Activated CD4-positive, alpha-beta T cell treated with anti-CD3 and anti-CD28 coated beads, Interleukin-2, amount 10 ng/mL, durations not matched to agents 24 days and 14 days (primary cell): ENCODE measurements around the gene ZBTB48. TPM values are rescaled to one million over a fixed set of nuclear protein-coding genes. Genes with fewer than 3 reads are reported as not detected.

Experiments used
- DNase-seq: peaks from one replicate; pipeline ENCODE4 v3.0.0; 2022
- H3K27ac Mint-ChIP-seq: one replicate; pipeline ENCODE4 v1.8.0; 2022; ENCODE audit warnings: mild to moderate bottlenecking, mixed read lengths
- H3K27me3 Mint-ChIP-seq: one replicate; pipeline ENCODE4 v1.8.0; 2022; ENCODE audit warnings: mixed read lengths
- H3K36me3 Mint-ChIP-seq: one replicate; pipeline ENCODE4 v1.8.0; 2022; ENCODE audit warnings: low read depth, mild to moderate bottlenecking, mixed read lengths
- H3K4me1 Mint-ChIP-seq: one replicate; pipeline ENCODE4 v1.8.0; 2021; ENCODE audit warnings: mixed read lengths
- H3K4me3 Mint-ChIP-seq: one replicate; pipeline ENCODE4 v1.8.0; 2022; ENCODE audit warnings: mild to moderate bottlenecking, moderate library complexity, mixed read lengths
- H3K9me3 Mint-ChIP-seq: one replicate; pipeline ENCODE4 v1.8.0; 2021; ENCODE audit warnings: mixed read lengths
- intact Hi-C: fragments of 100-400 bp; cut with micrococcal nuclease; formaldehyde crosslinking; loops from one replicate; pipeline ENCODE4 v1.15.1; 2023
- total RNA-seq: library from RNA; stranded (reverse); gene quantifications from 2 replicates; pipeline ENCODE4 v1.2.3, GENCODE V29; 2022

Gene ZBTB48
- total RNA-seq, 1 donor from 2014 or later: 32.9 TPM

DNA sequence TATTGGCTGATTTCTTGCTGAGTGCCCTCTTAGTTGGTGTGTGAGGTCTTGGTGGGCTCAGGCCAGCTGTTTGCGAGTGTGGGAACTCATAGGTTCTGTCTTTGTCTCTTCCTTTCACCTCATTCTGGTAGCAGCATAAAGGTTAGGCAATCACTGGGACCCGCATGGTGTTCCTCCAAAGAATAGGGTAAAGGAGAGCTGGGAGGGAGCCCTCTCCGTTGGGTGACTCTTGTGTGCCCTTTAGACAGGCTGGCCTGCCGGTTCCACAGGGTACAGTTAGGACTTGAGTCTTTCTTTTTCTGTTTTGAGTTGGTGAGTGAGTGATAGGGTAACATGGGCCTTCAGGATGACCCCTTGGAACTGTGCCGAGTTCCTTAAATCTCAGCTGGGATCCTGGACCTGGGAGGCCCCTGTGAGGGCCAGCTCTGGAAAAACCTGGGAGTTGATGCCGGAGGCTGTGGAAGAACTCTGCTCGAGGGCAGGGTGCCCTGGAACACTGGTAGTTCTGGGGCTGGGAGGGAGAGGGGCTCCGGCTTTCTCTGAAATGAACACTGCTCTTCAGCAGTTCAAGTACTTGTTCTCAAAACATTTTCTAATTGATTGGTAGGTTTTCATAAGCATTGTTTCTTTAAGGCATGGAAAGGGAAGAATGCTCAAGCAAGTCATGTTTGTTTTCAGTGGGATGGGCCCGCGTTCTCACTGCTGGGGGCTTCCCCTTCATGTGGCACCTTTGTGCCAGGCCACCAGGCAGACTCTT is 42.8 kb downstream of the ZBTB48 start:
- peaks cover 43% of the 10 kb centered on the region for H3K36me3 Mint-ChIP-seq
- H3K9me3 Mint-ChIP-seq: no peaks in the 10 kb centered on the region
- no peak overlapping the region for H3K4me3 Mint-ChIP-seq
- intact Hi-C loops: no loop called here
- no peak for DNase-seq
- peaks cover 23% of the 10 kb centered on the region for H3K4me1 Mint-ChIP-seq
- H3K27ac Mint-ChIP-seq: no peak overlapping the region
- H3K27me3 Mint-ChIP-seq: no peaks in the 10 kb centered on the region

DNA sequence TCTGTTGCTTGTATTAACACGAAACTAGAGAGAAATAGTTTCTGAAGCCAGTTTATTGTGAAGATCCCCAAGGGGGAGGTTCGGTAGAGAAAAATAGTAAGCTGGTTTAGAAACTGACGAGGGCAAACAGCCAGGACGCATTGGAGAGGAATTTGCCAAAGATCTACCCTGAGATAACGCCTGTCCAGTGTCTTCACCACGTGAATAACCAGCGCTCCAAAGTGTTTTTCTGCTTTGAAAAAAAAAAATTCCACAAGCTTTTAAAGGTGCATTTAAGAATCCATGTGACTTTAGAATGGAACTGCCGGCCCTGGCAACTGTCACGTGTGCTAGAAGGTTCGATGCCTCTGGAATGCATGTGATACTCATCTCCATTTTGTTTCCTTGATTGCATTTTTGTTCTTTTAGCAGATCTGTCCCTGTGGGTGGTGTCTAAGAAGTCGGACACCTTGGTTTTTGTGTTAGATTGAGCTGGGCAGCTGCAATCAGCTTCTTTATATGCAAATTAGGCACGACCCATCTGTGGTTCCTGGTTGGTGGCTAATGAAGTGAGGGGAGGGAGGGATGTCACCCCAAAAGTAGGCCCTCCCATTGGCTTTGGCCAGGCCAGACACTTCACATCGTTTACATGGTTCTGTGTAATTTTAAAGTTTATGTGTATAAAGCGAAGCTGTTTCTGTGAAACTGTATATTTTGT is 43.6 kb downstream of the ZBTB48 start:
- no peak for DNase-seq
- Mint-ChIP-seq H3K27me3 (no peaks in the 10 kb centered on the region), H3K27ac (no peak overlapping the region), H3K36me3 (peaks cover 45% of the 10 kb centered on the region), H3K4me1 (peaks cover 26% of the 10 kb centered on the region), H3K4me3 (no peak overlapping the region), H3K9me3 (no peaks in the 10 kb centered on the region)
- intact Hi-C loops: no loop called here

DNA sequence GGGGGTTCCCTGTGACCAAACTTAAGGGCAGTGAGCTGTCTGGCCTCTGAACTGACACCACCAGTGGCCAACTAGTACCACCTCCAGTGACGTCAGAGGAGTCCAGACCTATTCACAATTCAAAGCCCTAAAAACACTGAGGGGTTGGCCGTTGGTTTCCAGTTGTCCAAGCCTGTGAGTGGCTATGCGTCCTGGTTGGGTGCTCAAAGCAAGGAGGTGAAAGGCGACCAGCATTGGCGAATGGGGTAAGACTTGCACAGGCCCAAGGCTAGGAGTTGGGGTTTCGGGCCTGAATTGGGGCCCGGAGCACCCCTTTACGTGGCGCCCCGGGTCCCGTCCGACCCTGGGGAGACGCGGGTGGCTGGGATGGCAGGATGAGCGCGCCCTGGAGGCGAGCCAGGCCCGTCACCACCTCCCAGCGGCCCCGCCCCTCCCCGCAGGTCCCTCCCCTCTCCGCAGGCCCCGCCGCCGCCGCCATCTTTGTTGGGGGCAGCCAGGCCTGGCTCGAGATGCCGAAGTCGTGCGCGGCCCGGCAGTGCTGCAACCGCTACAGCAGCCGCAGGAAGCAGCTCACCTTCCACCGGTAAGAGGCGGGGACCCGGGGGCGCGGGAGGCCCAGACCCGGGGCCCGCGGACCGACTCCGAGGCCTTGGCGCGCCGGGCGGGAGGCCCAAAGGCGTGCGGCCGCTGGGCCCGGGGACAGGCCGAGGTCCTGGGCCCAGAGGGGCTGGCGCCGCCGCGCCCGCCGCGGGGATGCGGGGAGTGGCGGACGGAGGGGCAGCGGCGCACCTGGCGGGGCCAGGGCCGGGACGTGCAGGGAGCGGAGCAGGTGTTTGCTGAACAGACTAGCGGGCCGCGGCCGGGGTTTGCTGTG is 45.2 kb downstream of the ZBTB48 start, which contains the start of gene THAP3:
TSS of gene THAP3 (plus strand) at position 159 of the 874 bp plus-strand sequence. CDS start at position 510, 351 bp downstream.
- no peaks in the 10 kb centered on the region for H3K9me3 Mint-ChIP-seq
- peak within 1 kb of the TSS; percentile 95 for H3K4me3 Mint-ChIP-seq
- H3K36me3 Mint-ChIP-seq: peaks cover 41% of the 10 kb centered on the region
- H3K27ac Mint-ChIP-seq: peak within 1 kb of the TSS; percentile 90
- H3K4me1 Mint-ChIP-seq: peaks cover 28% of the 10 kb centered on the region
- intact Hi-C loops: loop anchor here (1.0 kb wide), 3 partner anchors 12 to 71 kb away; partner anchors contain the start of genes NOL9 and PHF13
- H3K27me3 Mint-ChIP-seq: no peaks in the 10 kb centered on the region
- peak; percentile 95 for DNase-seq

DNA sequence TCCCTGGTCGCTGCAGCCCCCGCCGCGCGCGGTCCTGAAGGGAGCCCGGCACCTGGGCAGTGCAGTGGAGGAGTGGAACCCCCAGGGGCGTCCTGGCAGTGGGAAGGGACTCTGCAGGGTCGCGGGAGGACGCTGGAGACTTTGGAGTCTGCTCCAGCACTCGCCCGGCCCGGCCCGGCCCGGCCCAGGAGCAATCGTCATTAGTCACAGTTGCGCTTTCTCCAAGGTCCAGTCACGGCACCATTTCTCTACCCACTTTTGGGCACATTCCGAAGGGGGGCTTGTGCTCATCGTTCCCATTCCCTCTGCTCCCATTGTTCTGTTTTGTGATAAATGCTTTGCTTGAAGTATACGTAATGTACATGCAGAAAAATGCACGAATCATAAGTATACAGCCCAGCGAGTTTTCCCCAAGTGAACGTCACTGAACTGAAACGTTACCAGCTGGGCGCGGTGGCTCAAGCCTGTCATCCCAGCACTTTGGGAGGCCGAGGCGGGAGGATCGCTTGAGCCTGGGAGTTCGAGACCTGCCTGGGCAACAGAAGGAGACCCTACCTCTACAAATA is 45.9 kb downstream of the ZBTB48 start:
- Mint-ChIP-seq H3K4me3 (peak overlapping the region; percentile 95), H3K27ac (peak overlapping the region; percentile 90), H3K36me3 (peaks cover 42% of the 10 kb centered on the region), H3K4me1 (peaks cover 29% of the 10 kb centered on the region), H3K27me3 (no peaks in the 10 kb centered on the region), H3K9me3 (no peaks in the 10 kb centered on the region)
- DNase-seq: peak; percentile 69
- intact Hi-C loops: loop anchor here (1.0 kb wide), 3 partner anchors 12 to 71 kb away; partner anchors contain the start of genes NOL9 and PHF13

DNA sequence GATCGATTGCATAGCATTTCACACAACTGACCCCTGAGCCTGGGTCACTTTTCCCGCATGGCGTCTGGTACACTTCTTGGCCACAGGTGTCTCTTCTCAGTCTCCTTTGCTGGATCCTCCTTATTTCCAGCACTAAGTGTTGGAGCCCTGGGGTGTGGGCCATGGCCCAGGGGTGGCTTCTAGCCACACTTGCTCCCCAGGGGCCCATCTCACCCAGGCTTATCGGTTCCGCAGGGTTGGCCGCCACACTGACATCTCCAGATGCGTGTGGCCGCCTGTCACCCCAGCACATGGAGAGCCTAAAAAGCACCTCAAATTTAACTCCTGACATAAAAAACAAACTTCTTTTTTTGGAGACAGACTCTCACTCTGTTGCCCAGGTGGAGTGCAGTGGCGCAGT is 47.2 kb downstream of the ZBTB48 start:
- H3K36me3 Mint-ChIP-seq: peaks cover 37% of the 10 kb centered on the region
- H3K4me1 Mint-ChIP-seq: peaks cover 29% of the 10 kb centered on the region
- H3K9me3 Mint-ChIP-seq: no peaks in the 10 kb centered on the region
- peak overlapping the region; percentile 95 for H3K4me3 Mint-ChIP-seq
- no peak overlapping the region for H3K27ac Mint-ChIP-seq
- no peaks in the 10 kb centered on the region for H3K27me3 Mint-ChIP-seq
- intact Hi-C loops: no loop called here
- DNase-seq: no peak

DNA sequence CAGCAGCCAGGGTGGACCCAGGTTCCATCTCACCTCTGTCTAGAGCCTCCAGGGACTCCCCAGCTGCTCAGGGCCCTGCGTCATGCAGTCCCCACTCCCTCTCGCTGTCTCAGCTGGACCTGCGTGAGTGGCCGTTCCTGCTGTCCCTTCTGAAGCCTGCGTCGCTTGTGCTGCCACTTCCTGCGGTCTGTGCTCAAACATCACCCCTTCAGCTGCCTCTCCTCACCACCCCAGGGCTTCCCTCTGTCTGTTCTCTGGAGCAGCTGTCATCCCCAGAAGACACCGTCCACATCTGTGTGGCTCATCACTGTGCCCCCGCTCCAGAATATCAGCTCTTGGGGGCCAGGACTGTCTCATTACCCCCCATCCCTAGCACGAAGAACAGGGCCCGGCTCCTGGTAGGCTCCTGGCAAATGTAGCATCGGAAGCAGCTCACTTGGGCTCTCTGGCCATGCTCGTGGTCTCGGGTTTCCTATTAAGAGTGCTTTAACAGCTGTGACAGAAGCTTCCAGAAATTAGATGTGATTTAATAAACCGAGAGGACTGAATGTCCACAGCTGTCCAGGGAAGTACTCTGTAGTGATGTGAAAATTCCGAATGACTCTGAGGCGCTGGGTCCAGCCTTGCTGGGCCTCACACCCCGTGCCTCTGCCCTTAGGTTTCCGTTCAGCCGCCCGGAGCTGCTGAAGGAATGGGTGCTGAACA is 48.2 kb downstream of the ZBTB48 start:
- no peak for DNase-seq
- Mint-ChIP-seq H3K4me3 (peak overlapping the region; percentile 5), H3K27me3 (no peaks in the 10 kb centered on the region), H3K36me3 (peaks cover 34% of the 10 kb centered on the region), H3K4me1 (peaks cover 29% of the 10 kb centered on the region), H3K27ac (peak overlapping the region; percentile 46), H3K9me3 (no peaks in the 10 kb centered on the region)
- intact Hi-C loops: no loop called here

DNA sequence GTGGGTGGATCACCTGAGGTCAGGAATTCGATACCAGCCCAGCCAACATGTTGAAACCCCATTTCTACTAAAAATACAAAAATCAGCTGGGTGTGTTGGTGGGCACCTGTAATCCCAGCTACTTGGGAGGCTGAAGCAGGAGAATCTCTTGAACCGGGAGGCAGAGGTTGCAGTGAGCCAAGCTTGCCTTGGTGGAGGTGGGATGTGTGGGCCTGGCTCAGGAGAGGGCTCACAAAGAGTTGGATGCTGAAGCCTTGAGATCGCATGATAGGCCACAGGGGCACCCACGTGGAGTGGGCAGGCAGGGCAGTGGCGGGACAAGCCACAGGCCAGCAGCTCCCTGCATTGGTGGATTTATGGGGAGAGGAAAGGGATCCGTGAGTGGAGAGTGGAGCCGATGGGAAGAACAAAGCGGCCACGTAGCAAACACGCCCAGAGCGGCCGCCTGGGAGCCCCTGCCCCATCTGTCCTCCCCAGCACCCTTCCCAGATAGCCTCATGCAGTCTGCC is 49.2 kb downstream of the ZBTB48 start:
- H3K36me3 Mint-ChIP-seq: peaks cover 36% of the 10 kb centered on the region
- no peak for DNase-seq
- intact Hi-C loops: no loop called here
- peaks cover 25% of the 10 kb centered on the region for H3K4me1 Mint-ChIP-seq
- H3K9me3 Mint-ChIP-seq: no peaks in the 10 kb centered on the region
- H3K4me3 Mint-ChIP-seq: no peak overlapping the region
- no peaks in the 10 kb centered on the region for H3K27me3 Mint-ChIP-seq
- no peak overlapping the region for H3K27ac Mint-ChIP-seq

DNA sequence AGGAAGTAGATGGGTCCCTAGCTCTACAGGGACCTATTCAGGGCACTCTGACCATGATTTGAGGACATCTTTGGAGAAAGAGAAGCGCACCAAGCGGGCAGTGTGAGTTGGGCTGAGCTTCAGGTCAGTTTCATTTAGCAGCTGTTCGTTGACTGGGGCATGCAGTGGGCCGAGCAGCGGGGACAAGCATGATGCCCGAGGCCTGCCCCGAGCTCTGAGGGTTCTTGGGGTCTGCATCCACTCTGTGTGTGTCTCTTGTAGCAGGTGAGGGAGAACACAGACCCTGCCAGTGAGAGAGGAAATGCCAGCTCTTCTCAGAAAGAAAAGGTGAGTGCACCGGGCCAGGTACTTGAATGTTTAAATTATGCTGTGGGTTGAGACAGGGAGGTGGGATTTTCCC is 50.2 kb downstream of the ZBTB48 start:
- no peaks in the 10 kb centered on the region for H3K27me3 Mint-ChIP-seq
- no peak overlapping the region for H3K4me3 Mint-ChIP-seq
- no peak overlapping the region for H3K27ac Mint-ChIP-seq
- peaks cover 40% of the 10 kb centered on the region for H3K36me3 Mint-ChIP-seq
- no peaks in the 10 kb centered on the region for H3K9me3 Mint-ChIP-seq
- H3K4me1 Mint-ChIP-seq: peaks cover 21% of the 10 kb centered on the region
- intact Hi-C loops: no loop called here
- no peak for DNase-seq

DNA sequence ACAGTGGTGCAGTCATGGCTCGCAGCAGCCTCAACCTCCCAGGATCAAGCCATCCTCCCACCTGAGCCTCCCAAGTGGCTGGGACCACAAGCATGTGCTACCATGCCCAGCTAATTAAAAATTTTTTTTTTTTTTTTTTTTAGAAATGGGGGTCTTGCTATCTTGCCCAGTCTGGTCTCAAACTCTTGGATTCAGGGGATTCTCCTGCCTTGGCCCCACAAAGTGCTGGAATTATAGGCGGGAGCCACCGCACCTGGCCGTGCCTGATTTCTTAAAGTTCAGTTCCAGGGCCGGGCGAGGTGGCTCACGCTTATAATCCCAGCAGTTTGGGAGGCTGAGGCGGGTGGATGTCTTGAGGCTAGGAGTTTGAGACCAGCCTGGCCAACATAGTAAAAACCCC is 51.3 kb downstream of the ZBTB48 start:
- intact Hi-C loops: no loop called here
- Mint-ChIP-seq H3K4me1 (peaks cover 17% of the 10 kb centered on the region), H3K27ac (no peak overlapping the region), H3K36me3 (peaks cover 39% of the 10 kb centered on the region), H3K9me3 (no peaks in the 10 kb centered on the region), H3K27me3 (no peaks in the 10 kb centered on the region), H3K4me3 (no peak overlapping the region)
- no peak for DNase-seq

DNA sequence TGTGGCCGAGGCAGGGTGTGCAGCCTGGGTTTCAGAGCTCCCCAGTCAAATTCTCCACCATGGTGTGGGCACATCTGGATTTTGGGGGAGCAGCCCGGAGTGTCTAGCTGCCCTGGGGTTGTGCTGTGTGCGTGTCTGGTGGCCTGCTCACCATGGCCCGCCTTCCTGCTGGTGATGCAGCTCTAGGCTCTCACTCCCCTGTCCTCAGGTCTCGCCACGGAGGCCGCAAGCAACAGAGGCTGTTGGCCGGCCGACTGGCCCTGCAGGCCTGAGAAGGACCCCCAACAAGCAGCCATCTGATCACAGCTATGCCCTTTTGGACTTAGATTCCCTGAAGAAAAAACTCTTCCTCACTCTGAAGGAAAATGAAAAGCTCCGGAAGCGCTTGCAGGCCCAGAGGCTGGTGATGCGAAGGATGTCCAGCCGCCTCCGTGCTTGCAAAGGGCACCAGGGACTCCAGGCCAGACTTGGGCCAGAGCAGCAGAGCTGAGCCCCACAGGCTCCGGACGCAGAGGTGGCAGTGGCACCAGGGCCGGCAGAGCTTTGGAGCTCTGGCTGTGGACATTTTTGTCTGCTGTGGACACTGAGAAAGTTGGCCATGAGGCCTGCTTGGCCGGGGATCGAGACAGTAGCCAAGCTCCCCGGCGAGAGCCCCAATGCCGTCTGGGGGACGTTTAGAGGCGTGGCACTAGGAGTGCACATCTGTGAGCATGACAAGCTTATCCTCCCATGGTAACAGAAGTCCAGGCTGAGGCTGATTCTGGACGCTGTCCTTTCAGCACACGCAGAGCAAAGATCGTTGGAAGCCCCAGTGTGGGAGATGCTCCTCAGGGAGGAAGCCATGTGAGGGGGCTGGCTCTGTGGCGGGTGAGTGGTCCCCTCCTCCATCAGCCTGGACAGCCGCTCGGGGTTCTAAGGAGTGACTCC is 53.1 kb downstream of the ZBTB48 start:
- H3K36me3 Mint-ChIP-seq: peaks cover 39% of the 10 kb centered on the region
- intact Hi-C loops: no loop called here
- H3K9me3 Mint-ChIP-seq: no peaks in the 10 kb centered on the region
- no peak overlapping the region for H3K4me3 Mint-ChIP-seq
- H3K4me1 Mint-ChIP-seq: peaks cover 4% of the 10 kb centered on the region
- H3K27ac Mint-ChIP-seq: no peak overlapping the region
- H3K27me3 Mint-ChIP-seq: no peaks in the 10 kb centered on the region
- no peak for DNase-seq

DNA sequence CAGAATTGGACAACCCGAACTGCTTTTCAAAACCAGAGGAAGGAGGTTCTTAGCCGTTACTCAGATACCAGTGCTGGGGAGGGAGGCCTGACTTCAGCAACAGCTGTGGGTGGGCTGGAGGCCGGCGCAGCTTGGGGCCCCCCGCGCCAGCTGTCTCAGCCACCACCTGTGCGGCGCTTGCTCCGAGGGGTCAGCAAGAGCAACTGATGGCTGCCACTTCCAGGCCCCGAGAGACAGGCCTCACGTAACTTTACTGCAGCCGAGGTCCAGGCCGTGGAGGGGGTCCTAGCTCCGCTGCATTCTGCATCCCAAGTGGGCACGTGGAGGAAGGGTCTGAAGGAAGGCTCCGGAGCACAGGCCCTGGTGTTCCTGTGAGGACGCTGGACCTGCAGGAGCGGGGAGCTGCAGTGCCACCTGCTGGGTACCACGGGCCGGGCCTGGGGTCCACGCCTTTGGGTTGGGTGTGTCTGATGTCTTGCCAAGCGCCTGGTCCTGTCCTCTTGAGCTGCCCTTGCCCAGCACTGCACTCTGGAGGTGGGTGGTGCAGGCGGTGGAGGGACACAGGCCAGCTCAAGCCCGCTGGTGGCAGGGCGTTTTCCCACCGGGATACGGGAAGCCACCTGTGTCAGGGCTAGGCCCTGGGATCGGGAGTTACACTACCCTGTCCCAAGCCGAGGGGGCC is 54.7 kb downstream of the ZBTB48 start:
- Mint-ChIP-seq H3K9me3 (no peaks in the 10 kb centered on the region), H3K27ac (no peak overlapping the region), H3K4me1 (peaks cover 3% of the 10 kb centered on the region), H3K36me3 (peaks cover 38% of the 10 kb centered on the region), H3K4me3 (no peak overlapping the region), H3K27me3 (no peaks in the 10 kb centered on the region)
- intact Hi-C loops: no loop called here
- DNase-seq: peak; percentile 78
